Suprapubic skin (tissue), 4 donors: ENCODE measurements around the gene NCAPD2. TPM values are rescaled to one million over a fixed set of nuclear protein-coding genes. Genes with fewer than 3 reads are reported as not detected.
A peak's percentile ranks its signal among the peaks of the same experiment; 100 is the strongest.
"Not testable (repeated sequence)": the region's sequence is repeated elsewhere in the genome, so short reads cannot be mapped to it uniquely, and the experiment has no call there.

Experiments
- DNase-seq, 2 donors: peaks; one replicate each; pipeline ENCODE4 v3.0.0-alpha.2; 2019; ENCODE audit warnings: low spot score in 2 of 2
- H3K27ac ChIP-seq: fragments of 200-600 bp; sonication (generic); one replicate; pipeline ENCODE4 v1.5.1; 2019
- H3K27me3 ChIP-seq: fragments of 200-600 bp; sonication (generic); one replicate; pipeline ENCODE4 v1.5.1; 2019
- H3K36me3 ChIP-seq: fragments of 200-600 bp; sonication (generic); one replicate; pipeline ENCODE4 v1.5.1; 2019
- H3K4me1 ChIP-seq: fragments of 200-600 bp; sonication (generic); one replicate; pipeline ENCODE4 v1.5.1; 2019
- H3K4me3 ChIP-seq: fragments of 200-600 bp; sonication (generic); one replicate; pipeline ENCODE4 v1.5.1; 2019; ENCODE audit warnings: mild to moderate bottlenecking
- H3K9me3 ChIP-seq: fragments of 200-600 bp; sonication (generic); one replicate; pipeline ENCODE4 v1.5.1; 2019
- CTCF ChIP-seq, 2 donors: fragments of 200-600 bp in 1 of 2; fragments of 450-650 bp in 1 of 2; sonication (generic) in 1 of 2; IDR thresholded peaks; one replicate each; pipeline ENCODE4 v1.5.1; 2016 to 2019; ENCODE audit warnings: antibody characterized with exemption in 2 of 2, mild to moderate bottlenecking in 1 of 2, moderate library complexity in 1 of 2
- EP300 ChIP-seq: sonication (generic); formaldehyde crosslinking; IDR thresholded peaks from one replicate; pipeline ENCODE4 v1.6.1; 2017; ENCODE audit warnings: antibody characterized with exemption
- POLR2A ChIP-seq, 2 donors: fragments of 450-650 bp; IDR thresholded peaks; one replicate each; pipeline ENCODE4 v1.6.1; 2017; ENCODE audit warnings: antibody characterized with exemption in 2 of 2, mild to moderate bottlenecking in 2 of 2, moderate library complexity in 2 of 2
- POLR2AphosphoS5 ChIP-seq, 3 donors: sonication (generic); formaldehyde crosslinking; IDR thresholded peaks; one replicate each; pipeline ENCODE4 v1.6.1; 2017; ENCODE audit warnings: antibody characterized with exemption in 3 of 3
- WGBS: methylation state at CpG from one replicate; pipeline ENCODE4 v1.1.5; 2018; 5-methylcytosine and 5-hydroxymethylcytosine counted together
- total RNA-seq, 4 donors: library from RNA; depleted of rRNA; stranded (reverse); fragments of >200 nt; gene quantifications; one replicate each; pipeline ENCODE4 v1.1.0, GENCODE V29; 2016

NCAPD2 gene
- total RNA-seq, 4 donors from 2014 or later = 22.6 to 43.2 (median 31.0) TPM

- WGBS = 79% methylated on average over 8 of the region's 20 CpGs
Measured at GRCh38 chr12:6478416-6478815, 15.5 kb upstream of the NCAPD2 start.

DNA sequence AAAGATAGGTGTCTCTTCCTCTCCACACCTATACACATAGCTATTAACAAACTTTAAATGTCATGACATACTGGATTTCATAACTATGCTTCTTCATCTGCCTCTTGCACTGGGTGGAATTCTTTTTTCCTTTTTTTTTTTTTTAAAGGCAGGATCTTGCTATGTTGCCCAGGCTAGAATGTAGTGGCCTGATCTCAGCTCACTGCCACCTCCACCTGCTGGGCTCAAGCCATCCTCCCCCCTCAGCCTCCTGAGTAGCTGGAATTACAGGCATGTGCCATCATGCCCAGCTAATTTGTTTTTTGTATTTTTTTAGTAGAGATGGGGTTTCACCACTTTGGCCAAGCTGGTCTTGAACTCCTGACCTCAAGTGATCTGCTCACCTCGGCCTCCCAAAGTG is 5.7 kb upstream of the NCAPD2 start:
- H3K4me3 ChIP-seq = no peak overlapping the region
- 89% methylated on average over 1 of the region's 1 CpG for WGBS
- H3K36me3 ChIP-seq = no peaks in the 10 kb centered on the region
- no peaks in the 10 kb centered on the region for H3K9me3 ChIP-seq
- no peak overlapping the region for H3K27ac ChIP-seq
- no peaks in the 10 kb centered on the region for H3K27me3 ChIP-seq
- DNase-seq = no peak
- TF ChIP-seq CTCF (IDR thresholded peaks at IDR 0.05) (no peak), POLR2AphosphoS5 (IDR thresholded peaks at IDR 0.05) (no peak), EP300 (no peak), POLR2A (IDR thresholded peaks at IDR 0.05) (no peak)
- peaks cover 9% of the 10 kb centered on the region for H3K4me1 ChIP-seq

More at GRCh38 chr12:6478416-6478815, 15.5 kb upstream of the NCAPD2 start:
- H3K27me3 ChIP-seq = no peaks in the 10 kb centered on the region
- no peak for TF ChIP-seq POLR2A (IDR thresholded peaks at IDR 0.05)
- TF ChIP-seq POLR2AphosphoS5 (IDR thresholded peaks at IDR 0.05) = no peak
- TF ChIP-seq CTCF (IDR thresholded peaks at IDR 0.05) = no peak
- no peak for TF ChIP-seq EP300
- DNase-seq = no peak
- no peak overlapping the region for H3K4me3 ChIP-seq
- H3K36me3 ChIP-seq = no peaks in the 10 kb centered on the region
- H3K4me1 ChIP-seq = peaks cover 7% of the 10 kb centered on the region
- no peak overlapping the region for H3K27ac ChIP-seq
- H3K9me3 ChIP-seq = no peaks in the 10 kb centered on the region

- DNase-seq = no peak
- H3K9me3 ChIP-seq = no peaks in the 10 kb centered on the region
- no peak overlapping the region for H3K27ac ChIP-seq
- H3K27me3 ChIP-seq = no peaks in the 10 kb centered on the region
- H3K4me3 ChIP-seq = no peak overlapping the region
- peaks cover 14% of the 10 kb centered on the region for H3K4me1 ChIP-seq
- WGBS = 61% methylated on average over 4 of the region's 4 CpGs
- TF ChIP-seq EP300 (no peak), POLR2A (IDR thresholded peaks at IDR 0.05) (no peak), CTCF (IDR thresholded peaks at IDR 0.05) (no peak), POLR2AphosphoS5 (IDR thresholded peaks at IDR 0.05) (no peak)
- H3K36me3 ChIP-seq = no peaks in the 10 kb centered on the region
Measured at GRCh38 chr12:6489449-6489848, 4.5 kb upstream of the NCAPD2 start.

GRCh38 chr12:6490673-6491072 is 3.2 kb upstream of the NCAPD2 start:
- H3K36me3 ChIP-seq, H3K27ac ChIP-seq, H3K9me3 ChIP-seq, H3K27me3 ChIP-seq, H3K4me3 ChIP-seq, DNase-seq: not testable (repeated sequence)
- peaks cover 26% of the 10 kb centered on the region for H3K4me1 ChIP-seq
- 96% methylated on average over 1 of the region's 1 CpG for WGBS

- peaks cover 16% of the 10 kb centered on the region for H3K36me3 ChIP-seq
- peak; percentile 97 for DNase-seq
- peak within 1 kb of the TSS; percentile 80 for H3K4me3 ChIP-seq
- no peak for TF ChIP-seq CTCF (IDR thresholded peaks at IDR 0.05)
- TF ChIP-seq EP300 = no peak
- peak in 1 of 2 donors; percentile 60 for TF ChIP-seq POLR2A (IDR thresholded peaks at IDR 0.05)
- peak in 2 of 3 donors; percentile 34 to 39 for TF ChIP-seq POLR2AphosphoS5 (IDR thresholded peaks at IDR 0.05)
- no peaks in the 10 kb centered on the region for H3K27me3 ChIP-seq
- 1% methylated on average over 37 of the region's 39 CpGs for WGBS
- H3K27ac ChIP-seq = peak within 1 kb of the TSS; percentile 96
- H3K9me3 ChIP-seq = no peaks in the 10 kb centered on the region
- peaks cover 28% of the 10 kb centered on the region for H3K4me1 ChIP-seq
Measured at GRCh38 chr12:6492838-6493496, 935 bp upstream of the NCAPD2 start, which contains the start of gene MRPL51. TSS of gene MRPL51 (minus strand) at chr12:6493262. CDS start at chr12:6493136, 126 bp downstream.
